HG03108 (cell line): ENCODE data around the gene GGT1.
"Not testable (repeated sequence)": the region's sequence is repeated elsewhere in the genome, so short reads cannot be mapped to it uniquely, and the experiment has no call there.

ENCODE experiments used
- ATAC-seq: cut with Tn5 transposase; IDR thresholded peaks from one replicate; pipeline ENCODE4 v1.9.1; 2021; ENCODE audit warnings: moderate library complexity; ENCODE audit not compliant: unreplicated experiment

GGT1 gene

DNA sequence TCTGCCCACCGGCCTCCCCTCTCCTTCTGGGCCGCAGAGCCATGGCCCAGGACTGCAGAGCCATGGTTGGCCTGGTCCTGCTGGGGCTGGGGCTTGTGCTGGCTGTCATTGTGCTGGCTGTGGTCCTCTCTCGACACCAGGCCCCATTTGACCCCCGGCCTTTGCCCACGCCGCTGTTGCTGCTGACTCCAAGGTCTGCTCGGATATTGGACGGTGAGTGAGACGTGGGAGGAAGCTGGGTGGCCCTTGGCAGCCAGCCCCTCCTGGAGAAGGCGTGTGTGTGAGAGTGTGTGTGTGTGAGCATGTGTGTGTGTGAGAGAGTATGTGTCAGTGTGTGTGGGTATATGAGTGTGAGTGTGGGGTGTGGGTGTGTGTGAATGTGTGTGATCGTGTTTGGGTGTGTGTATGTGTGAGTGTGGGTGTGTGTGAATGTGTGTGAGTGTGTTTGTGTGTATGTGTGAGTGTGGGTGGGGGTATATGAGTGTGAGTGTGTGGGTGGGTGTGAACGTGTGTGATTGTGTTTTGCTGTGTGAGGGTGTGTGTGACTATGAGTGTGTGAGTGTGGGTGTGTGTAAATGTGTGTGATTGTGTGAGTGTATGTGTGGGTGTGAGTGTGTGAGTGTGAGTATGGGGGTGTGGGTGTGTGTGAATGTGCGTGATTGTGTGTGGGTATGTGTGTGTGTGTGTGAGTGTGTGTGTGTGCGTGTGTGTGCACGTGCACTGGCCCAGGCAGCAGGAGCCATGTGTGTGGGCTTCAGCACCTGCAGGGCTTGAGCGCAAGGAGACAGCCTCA, 30.4 kb downstream of the GGT1 start:
- ATAC-seq, result not testable (repeated sequence)

DNA sequence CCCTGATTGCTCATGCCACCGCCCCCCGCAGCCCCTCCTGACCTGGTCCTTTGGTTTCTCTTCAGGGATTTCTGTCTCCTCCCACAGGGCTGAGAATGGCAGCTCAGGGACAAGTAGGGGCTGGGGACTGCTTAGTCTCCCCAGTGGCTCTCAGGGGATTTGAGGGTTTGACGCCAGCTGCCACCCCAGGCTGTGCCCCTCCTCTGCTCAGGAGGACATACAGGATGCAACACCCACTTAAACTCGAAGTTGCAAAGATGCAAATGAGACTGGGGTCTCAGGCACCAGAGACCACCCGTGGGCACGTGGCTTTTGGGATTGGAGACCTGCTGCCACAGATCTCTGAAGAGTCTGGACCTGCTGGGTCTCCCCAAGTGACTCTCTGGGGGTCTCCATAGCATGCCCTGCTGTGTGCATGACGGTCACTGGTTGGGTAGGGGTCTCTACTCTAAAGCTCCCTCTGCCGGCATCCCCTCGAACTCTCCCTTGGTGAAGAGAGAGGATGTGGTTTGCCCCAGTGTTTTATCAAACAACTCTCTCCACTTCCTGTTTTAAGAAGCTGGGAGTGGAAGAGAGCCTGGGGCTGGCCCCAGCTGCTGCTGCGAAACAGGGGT, 31.9 kb downstream of the GGT1 start:
- not testable (repeated sequence) for ATAC-seq

DNA sequence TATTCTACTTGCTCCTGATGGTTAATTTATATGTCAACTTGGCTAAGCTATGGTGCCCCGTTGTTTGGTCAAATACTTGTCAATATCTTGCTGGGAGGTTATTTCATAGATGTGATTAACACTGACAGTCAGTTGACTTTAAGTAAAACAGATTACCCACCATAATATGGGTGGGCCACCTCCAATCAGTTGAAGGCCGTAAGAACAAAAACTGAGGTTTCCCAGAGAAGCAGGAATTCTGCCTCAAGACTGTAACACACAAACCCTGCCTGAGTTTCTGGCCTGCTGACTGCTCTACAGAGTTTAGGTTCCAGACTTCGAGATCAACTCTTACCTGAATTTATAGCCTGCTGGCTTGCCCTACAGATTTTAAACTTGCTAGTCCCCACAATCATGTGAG, 33.5 kb downstream of the GGT1 start:
- not testable (repeated sequence) for ATAC-seq

DNA sequence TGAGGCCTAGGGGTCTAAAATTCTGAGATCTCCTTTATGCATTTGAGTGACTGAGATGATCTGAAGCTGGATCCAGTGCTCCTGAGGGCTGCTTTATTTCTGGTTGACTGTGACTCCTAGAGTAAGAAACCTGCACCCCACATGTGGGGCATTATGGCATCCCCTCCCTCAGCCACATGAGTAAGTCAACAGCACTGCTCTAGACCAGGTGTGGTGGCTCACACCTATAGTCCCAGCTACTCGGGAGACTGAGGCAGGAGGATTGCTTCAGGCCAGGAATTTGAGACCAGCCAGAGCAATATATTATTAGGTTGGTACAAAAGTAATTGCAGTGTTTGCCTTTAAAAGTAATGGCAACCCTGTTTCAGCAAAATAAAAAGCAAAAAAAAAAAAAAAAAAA, 39.3 kb downstream of the GGT1 start:
- not testable (repeated sequence) for ATAC-seq

DNA sequence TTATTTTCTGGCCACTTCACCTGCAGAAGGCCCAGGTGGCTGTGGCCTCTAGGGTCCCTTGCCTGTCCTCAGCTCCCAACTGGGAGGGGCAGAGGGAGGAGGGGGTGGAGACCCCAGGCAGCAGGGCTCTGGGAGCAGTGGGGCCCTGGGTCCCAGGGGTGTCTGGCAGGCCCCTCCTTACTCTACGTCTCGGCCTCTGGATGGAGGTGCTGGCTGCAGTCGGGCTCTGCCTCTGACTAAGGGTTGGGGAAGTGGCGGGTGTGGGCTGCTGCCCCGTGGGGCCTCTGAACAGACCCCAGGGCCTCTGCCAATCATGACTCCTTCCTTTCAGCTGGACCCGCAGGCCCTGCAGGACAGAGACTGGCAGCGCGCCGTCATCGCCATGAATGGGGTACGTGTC, 41.4 kb downstream of the GGT1 start:
- ATAC-seq, result not testable (repeated sequence)

DNA sequence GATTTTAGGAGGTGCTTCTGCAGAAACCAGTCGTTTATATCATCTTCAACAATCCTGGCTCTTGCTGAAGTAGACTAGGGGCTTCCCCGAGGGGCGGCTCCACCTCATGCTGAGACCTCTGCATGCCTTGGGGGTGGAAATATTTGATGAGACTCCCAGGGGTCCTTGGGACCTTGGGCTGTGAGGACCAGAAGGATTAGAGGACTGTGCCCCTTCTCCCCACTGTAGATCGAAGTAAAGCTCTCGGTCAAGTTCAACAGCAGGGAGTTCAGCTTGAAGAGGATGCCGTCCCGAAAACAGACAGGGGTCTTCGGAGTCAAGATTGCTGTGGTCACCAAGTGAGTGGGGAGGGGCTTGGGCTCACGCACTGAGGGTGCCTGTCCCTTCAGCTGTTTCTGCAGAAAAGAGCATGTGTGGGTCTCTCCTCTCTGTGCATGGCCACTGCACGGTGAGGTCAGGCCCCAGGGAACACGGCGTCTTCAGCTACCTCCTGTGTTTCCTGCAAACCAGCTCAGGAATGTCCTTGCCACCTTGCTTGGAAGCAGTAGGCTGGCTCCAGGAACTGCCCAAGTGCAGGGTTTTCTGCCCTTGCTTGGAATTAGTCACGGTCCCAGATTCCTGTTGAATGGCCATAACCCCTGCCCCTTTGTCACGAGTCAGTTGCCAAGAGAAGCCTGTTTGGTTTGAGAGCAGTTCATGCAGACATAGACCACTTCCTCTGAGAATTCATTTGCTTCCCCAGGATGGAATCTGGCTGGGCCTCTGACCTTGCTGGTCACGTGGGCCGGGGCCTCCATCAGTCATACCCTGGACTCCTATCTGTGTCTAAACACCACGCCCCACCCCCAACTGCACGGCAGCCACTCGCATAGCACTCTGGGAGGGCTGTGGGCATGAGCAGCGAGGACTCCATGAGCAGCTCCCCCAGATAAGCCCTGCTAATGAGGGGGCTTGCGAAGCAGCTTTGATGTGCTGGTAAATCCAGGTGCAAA, 42.7 kb downstream of the GGT1 start:
- ATAC-seq, result not testable (repeated sequence)

DNA sequence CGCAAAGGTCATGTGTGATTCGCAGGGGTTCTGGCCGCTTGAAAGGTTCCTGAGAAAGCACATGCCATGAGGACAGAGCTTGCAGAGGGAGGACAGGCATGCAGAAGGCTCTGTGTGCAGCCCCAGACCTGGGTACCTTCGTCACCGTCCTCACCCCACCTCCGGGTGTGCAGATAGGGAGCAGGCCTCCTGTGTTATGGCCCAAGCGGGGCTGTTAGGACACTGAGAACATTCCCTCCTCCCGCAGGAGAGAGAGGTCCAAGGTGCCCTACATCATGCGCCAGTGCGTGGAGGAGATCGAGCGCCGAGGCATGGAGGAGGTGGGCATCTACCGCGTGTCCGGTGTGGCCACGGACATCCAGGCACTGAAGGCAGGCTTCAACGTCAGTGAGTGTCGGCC, 43.8 kb downstream of the GGT1 start:
- not testable (repeated sequence) for ATAC-seq

DNA sequence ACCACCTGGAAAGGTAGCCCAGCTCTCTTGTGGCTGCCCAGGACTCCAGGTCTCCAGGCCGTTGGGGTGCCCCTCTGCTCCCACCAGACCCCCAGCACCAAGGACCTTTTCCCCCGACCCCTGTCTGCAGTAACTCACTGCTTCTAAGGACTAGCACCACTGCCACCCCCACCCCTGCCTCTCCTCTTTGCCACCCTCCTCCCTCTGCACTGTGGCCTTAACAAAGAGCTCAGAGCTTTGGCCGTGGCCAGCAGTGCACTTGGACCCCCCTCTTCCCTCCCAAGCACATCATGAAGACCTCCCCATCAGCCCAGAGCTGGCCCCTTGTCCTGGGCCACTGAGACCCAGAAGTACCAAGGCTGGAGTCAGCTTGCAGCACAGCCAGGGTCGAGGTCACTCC, 46.4 kb downstream of the GGT1 start:
- not testable (repeated sequence) for ATAC-seq

DNA sequence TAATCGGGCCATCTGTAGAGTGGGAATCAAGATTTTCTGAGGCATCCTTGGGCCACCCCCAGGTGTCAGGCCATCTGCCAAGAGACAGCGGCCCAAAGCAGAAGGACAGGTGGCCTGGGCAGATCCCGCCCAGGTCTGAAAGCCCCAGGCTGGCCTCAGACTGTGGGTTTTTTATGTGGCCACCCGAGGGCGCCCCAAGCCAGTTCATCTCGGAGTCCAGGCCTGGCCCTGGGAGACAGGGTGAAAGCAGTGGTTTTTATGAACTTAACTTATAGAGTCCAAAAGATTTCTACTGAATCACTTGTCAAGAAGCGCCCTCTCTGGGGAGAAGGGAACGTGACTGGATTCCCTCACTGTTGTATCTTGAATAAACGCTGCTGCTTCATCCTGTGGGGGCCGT, 47.9 kb downstream of the GGT1 start:
- ATAC-seq, result not testable (repeated sequence)

DNA sequence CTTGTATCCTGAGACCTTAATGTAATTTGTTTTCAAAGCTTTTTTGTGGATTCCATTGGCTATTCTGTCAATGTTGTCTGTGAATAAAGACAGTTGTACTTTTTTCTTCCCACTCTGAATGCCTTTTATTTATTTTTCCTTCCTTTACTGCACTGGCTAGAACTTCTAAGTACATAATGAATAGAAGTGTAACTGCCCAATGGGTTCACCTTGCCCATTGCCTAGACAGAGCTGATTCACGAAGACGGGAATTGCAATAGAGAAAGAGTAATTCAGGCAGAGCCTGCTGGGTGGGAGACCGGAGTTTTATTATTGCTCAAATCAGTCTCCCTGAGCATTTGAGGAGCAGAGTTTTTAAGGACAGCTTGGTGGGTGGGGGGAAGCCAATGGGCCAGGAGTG, 62.4 kb downstream of the GGT1 start:
- ATAC-seq, result not testable (repeated sequence)

DNA sequence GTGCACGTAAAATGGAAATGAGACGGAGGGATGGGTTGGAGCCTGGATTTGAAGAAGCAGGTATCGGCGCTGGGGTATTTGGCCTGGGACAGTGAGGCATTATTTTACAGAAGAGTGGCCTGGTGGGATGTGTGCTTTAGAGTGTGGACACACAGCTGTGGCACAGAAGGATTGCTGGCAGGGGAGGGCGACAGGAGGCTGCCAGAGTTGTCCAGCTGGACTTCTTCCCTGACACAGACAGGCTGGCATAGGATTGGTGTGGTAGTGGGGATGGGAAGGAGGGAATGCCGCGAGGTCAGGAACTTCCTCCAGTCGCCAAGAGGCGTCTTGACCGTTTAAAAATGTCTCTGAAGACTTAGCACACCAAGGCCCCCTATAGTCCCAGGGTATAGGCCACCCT, 64.9 kb downstream of the GGT1 start:
- not testable (repeated sequence) for ATAC-seq

DNA sequence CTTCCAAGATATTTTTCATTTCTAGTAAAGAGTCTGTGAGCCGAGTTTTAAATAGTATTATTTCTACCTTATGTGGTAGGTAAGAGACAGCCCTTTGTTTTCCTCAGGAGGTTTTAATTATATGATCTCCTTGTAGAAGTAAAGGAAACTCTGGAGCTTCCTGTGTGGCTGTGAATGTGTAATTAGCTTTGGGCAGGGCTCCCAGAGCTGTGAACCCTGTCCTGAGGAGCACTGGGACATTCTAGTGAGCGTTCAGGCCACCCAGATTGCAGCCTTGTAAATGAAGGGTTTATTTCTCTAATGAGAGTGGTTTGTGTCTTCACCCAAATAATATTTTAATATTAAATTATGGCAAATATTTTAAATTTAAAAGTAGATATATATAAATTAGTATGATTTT, 69.5 kb downstream of the GGT1 start:
- not testable (repeated sequence) for ATAC-seq
